MCF 10A (cell line): ENCODE measurements around the gene PPP1R14C. TPM values are rescaled to one million over a fixed set of nuclear protein-coding genes. Genes with fewer than 3 reads are reported as not detected.

Experiments
- BruUV-seq: library from RNA; stranded (reverse); fragments of 400-500 nt; replicated peaks from 2 replicates; lab custom pipeline; 2021; lab: Mats Ljungman, UMichigan
- CTCF ChIA-PET: fragments of 300-600 bp; sonication (Branson Sonifier 250); formaldehyde crosslinking; extraction: SDS; loops from one replicate; lab custom pipeline; 2021; ENCODE audit warnings: antibody characterized with exemption, inconsistent platforms; lab: Yijun Ruan, JAX
- POLR2A ChIA-PET: fragments of 300-600, 350-650 bp; sonication (Branson Sonifier 250); formaldehyde crosslinking; extraction: SDS; loops from one replicate; lab custom pipeline; 2020; ENCODE audit warnings: antibody characterized with exemption, inconsistent platforms; lab: Yijun Ruan, JAX
- DNase-seq: peaks from one replicate; pipeline ENCODE4 v3.0.0-alpha.2; 2018; ENCODE audit not compliant: unreplicated experiment
- H3K27ac Mint-ChIP-seq: one replicate; pipeline ENCODE4 v1.8.0; 2022; ENCODE audit warnings: mild to moderate bottlenecking, low read depth, mixed read lengths; ENCODE audit not compliant: unreplicated experiment
- H3K27me3 Mint-ChIP-seq: one replicate; pipeline ENCODE4 v1.8.0; 2022; ENCODE audit warnings: mixed read lengths; ENCODE audit not compliant: insufficient read depth, unreplicated experiment
- H3K36me3 Mint-ChIP-seq: one replicate; pipeline ENCODE4 v1.8.0; 2022; ENCODE audit warnings: mild to moderate bottlenecking, moderate library complexity, mixed read lengths; ENCODE audit not compliant: insufficient read depth, unreplicated experiment
- H3K4me1 Mint-ChIP-seq: one replicate; pipeline ENCODE4 v1.8.0; 2022; ENCODE audit warnings: mixed read lengths; ENCODE audit not compliant: insufficient read depth, unreplicated experiment
- H3K4me3 Mint-ChIP-seq: one replicate; pipeline ENCODE4 v1.8.0; 2022; ENCODE audit warnings: mild to moderate bottlenecking, moderate library complexity, mixed read lengths; ENCODE audit not compliant: unreplicated experiment
- H3K9me3 Mint-ChIP-seq: one replicate; pipeline ENCODE4 v1.8.0; 2022; ENCODE audit warnings: mixed read lengths; ENCODE audit not compliant: unreplicated experiment
- CTCF ChIP-seq: fragments of 200-600 bp; IDR thresholded peaks from one replicate; pipeline ENCODE4 v1.8.0; 2022; ENCODE audit warnings: antibody characterized with exemption, mild to moderate bottlenecking; ENCODE audit not compliant: unreplicated experiment
- intact Hi-C: fragments of 100-400 bp; cut with micrococcal nuclease; formaldehyde crosslinking; loops from 2 replicates; pipeline ENCODE4 v1.14.1; 2022
- total RNA-seq: library from RNA; stranded (reverse); gene quantifications from 2 replicates; pipeline ENCODE4 v1.2.3, GENCODE V29; 2022

The PPP1R14C gene
- total RNA-seq, 1 experiment from 2014 or later: 32.0 TPM

- POLR2A ChIA-PET: interaction anchor here (1.1 to 1.2 kb wide), 2 partner anchors 46 to 89 kb away, joined by 3 read pairs; no protein-coding TSS in a partner anchor
- Mint-ChIP-seq H3K4me1 (peaks cover 54% of the 10 kb centered on the region), H3K27me3 (no peaks in the 10 kb centered on the region), H3K9me3 (no peaks in the 10 kb centered on the region), H3K27ac (no peak overlapping the region), H3K4me3 (no peak overlapping the region), H3K36me3 (peaks cover 12% of the 10 kb centered on the region)
- no peak for TF ChIP-seq CTCF
- BruUV-seq: no TSS peak
- DNase-seq: no peak
- CTCF ChIA-PET: interaction anchor here (0.6 kb wide), 1 partner anchor 639 kb away, joined by 3 read pairs; no protein-coding TSS in a partner anchor
- intact Hi-C loops: loop anchor here (5.0 kb wide), 1 partner anchor 62 kb away; the partner anchor contains the start of gene PPP1R14C
Measured at GRCh38 chr6:150203871-150204545, 61.2 kb downstream of the PPP1R14C start.

- Mint-ChIP-seq H3K27me3 (no peaks in the 10 kb centered on the region), H3K4me1 (peaks cover 47% of the 10 kb centered on the region), H3K4me3 (no peak overlapping the region), H3K36me3 (peaks cover 12% of the 10 kb centered on the region), H3K27ac (no peak overlapping the region), H3K9me3 (no peaks in the 10 kb centered on the region)
- no peak for TF ChIP-seq CTCF
- ChIA-PET POLR2A (no interaction called here), CTCF (interaction anchor here (0.6 kb wide), 1 partner anchor 640 kb away, joined by 3 read pairs; no protein-coding TSS in a partner anchor)
- intact Hi-C loops: loop anchor here (5.0 kb wide), 1 partner anchor 63 kb away; the partner anchor contains the start of gene PPP1R14C
- BruUV-seq: no TSS peak
- DNase-seq: no peak
Measured at GRCh38 chr6:150204705-150205472, 62.0 kb downstream of the PPP1R14C start.

GRCh38 chr6:150207931-150208570 is 65.2 kb downstream of the PPP1R14C start:
- ChIA-PET CTCF (interaction anchor here (1.6 kb wide), 1 partner anchor 128 kb away, joined by 7 read pairs; no protein-coding TSS in a partner anchor), POLR2A (interaction anchor here (0.7 to 2.9 kb wide), 7 partner anchors 48 to 111 kb away, joined by 3 to 16 read pairs (median 4); no protein-coding TSS in a partner anchor)
- Mint-ChIP-seq H3K4me1 (peaks cover 33% of the 10 kb centered on the region), H3K27ac (peak overlapping the region; percentile 14), H3K4me3 (no peak overlapping the region), H3K27me3 (no peaks in the 10 kb centered on the region), H3K36me3 (peaks cover 18% of the 10 kb centered on the region), H3K9me3 (no peaks in the 10 kb centered on the region)
- TF ChIP-seq CTCF: no peak
- no TSS peak for BruUV-seq
- no peak for DNase-seq
- intact Hi-C loops: no loop called here
